H9 (cell line): ENCODE data around the gene CD46. TPM values are rescaled to one million over a fixed set of nuclear protein-coding genes. Genes with fewer than 3 reads are reported as not detected.
A peak's percentile ranks its signal among the peaks of the same experiment; 100 is the strongest.

Source experiments
- DNase-seq: peaks from one replicate; pipeline ENCODE4 v3.0.0-alpha.2; 2017
- H2AFZ ChIP-seq: one replicate; pipeline ENCODE4 v1.6.1; 2013; ENCODE audit warnings: mild to moderate bottlenecking, low read length, control low read depth, moderate library complexity
- H2AK5ac ChIP-seq: 2 replicates; pipeline ENCODE4 v1.6.1; 2013; ENCODE audit warnings: low read length, control low read depth, mixed read lengths; ENCODE audit not compliant: insufficient read length
- H2BK120ac ChIP-seq: one replicate; pipeline ENCODE4 v1.6.1; 2013; ENCODE audit warnings: low read depth, mild to moderate bottlenecking, low read length, control low read depth, inconsistent platforms; ENCODE audit not compliant: poor library complexity, severe bottlenecking
- H2BK12ac ChIP-seq: 2 replicates; pipeline ENCODE4 v1.6.1; 2013; ENCODE audit warnings: low read length, control low read depth, mixed read lengths, low read depth; ENCODE audit not compliant: insufficient read length
- H2BK15ac ChIP-seq: 2 replicates; pipeline ENCODE4 v1.6.1; 2013; ENCODE audit warnings: low read depth, low read length, control low read depth
- H2BK20ac ChIP-seq: one replicate; pipeline ENCODE4 v1.6.1; 2013; ENCODE audit warnings: low read depth, mild to moderate bottlenecking, low read length, control low read depth, inconsistent platforms; ENCODE audit not compliant: poor library complexity, severe bottlenecking
- H2BK5ac ChIP-seq: 2 replicates; pipeline ENCODE4 v1.6.1; 2013; ENCODE audit warnings: low read length, control low read depth, mixed read lengths; ENCODE audit not compliant: insufficient read length
- H3K14ac ChIP-seq: 2 replicates; pipeline ENCODE4 v1.6.1; 2013; ENCODE audit warnings: low read length, control low read depth; ENCODE audit not compliant: insufficient read depth
- H3K18ac ChIP-seq: 2 replicates; pipeline ENCODE4 v1.6.1; 2013; ENCODE audit warnings: low read depth, mild to moderate bottlenecking, mixed read lengths, low read length, control low read depth; ENCODE audit not compliant: insufficient read length
- H3K23ac ChIP-seq: 2 replicates; pipeline ENCODE4 v1.6.1; 2013; ENCODE audit warnings: low read length, control low read depth, mixed read lengths, low read depth; ENCODE audit not compliant: insufficient read length
- H3K23me2 ChIP-seq: 2 replicates; pipeline ENCODE4 v1.6.1; 2013; ENCODE audit warnings: low read depth, mild to moderate bottlenecking, mixed read lengths, low read length, control low read depth; ENCODE audit not compliant: insufficient read length, poor library complexity, severe bottlenecking
- H3K27ac ChIP-seq: 2 replicates; pipeline ENCODE4 v1.5.1; 2013; ENCODE audit warnings: low read length, control low read depth, mixed read lengths, low read depth; ENCODE audit not compliant: insufficient read length
- H3K27me3 ChIP-seq: 2 replicates; pipeline ENCODE4 v1.6.1; 2013; ENCODE audit warnings: low read length, control low read depth, inconsistent platforms; ENCODE audit not compliant: insufficient read depth
- H3K4ac ChIP-seq: 2 replicates; pipeline ENCODE4 v1.6.1; 2013; ENCODE audit warnings: low read depth, mild to moderate bottlenecking, control low read depth, inconsistent platforms, low read length, moderate library complexity
- H3K4me1 ChIP-seq: 2 replicates; pipeline ENCODE4 v1.6.1; 2013; ENCODE audit warnings: low read length, control low read depth, inconsistent platforms; ENCODE audit not compliant: insufficient read depth
- H3K4me2 ChIP-seq: 2 replicates; pipeline ENCODE4 v1.6.1; 2013; ENCODE audit warnings: low read length, control low read depth, mixed read lengths; ENCODE audit not compliant: insufficient read length, insufficient read depth
- H3K56ac ChIP-seq: 2 replicates; pipeline ENCODE4 v1.6.1; 2013; ENCODE audit warnings: low read depth, mild to moderate bottlenecking, mixed read lengths, low read length, control low read depth; ENCODE audit not compliant: insufficient read length
- H3K79me1 ChIP-seq: 2 replicates; pipeline ENCODE4 v1.6.1; 2013; ENCODE audit warnings: low read depth, mild to moderate bottlenecking, moderate library complexity, low read length, control low read depth, inconsistent platforms; ENCODE audit not compliant: insufficient read depth, poor library complexity, severe bottlenecking
- H3K79me2 ChIP-seq: 2 replicates; pipeline ENCODE4 v1.6.1; 2013; ENCODE audit warnings: low read length, control low read depth, inconsistent platforms; ENCODE audit not compliant: insufficient read depth
- H3K9ac ChIP-seq: 2 replicates; pipeline ENCODE4 v1.6.1; 2013; ENCODE audit warnings: low read length, control low read depth, mixed read lengths; ENCODE audit not compliant: insufficient read length; ENCODE audit errors: extremely low read depth
- H3K9me3 ChIP-seq: one replicate; pipeline ENCODE4 v1.6.1; 2013; ENCODE audit warnings: low read depth, low read length, inconsistent platforms; ENCODE audit not compliant: control insufficient read depth
- H3T11ph ChIP-seq: one replicate; pipeline ENCODE4 v1.6.1; 2013; ENCODE audit warnings: mild to moderate bottlenecking, low read length, control low read depth, inconsistent platforms
- H4K20me1 ChIP-seq: one replicate; pipeline ENCODE4 v1.6.1; 2013; ENCODE audit not compliant: control insufficient read depth, insufficient read length, insufficient read depth
- H4K5ac ChIP-seq: 2 replicates; pipeline ENCODE4 v1.6.1; 2013; ENCODE audit warnings: low read depth, mild to moderate bottlenecking, mixed read lengths, low read length, control low read depth; ENCODE audit not compliant: insufficient read length
- H4K8ac ChIP-seq: replicated peaks from 2 replicates; pipeline ENCODE4 v1.6.1; 2013; ENCODE audit warnings: low read length, control low read depth, mixed read lengths, low read depth; ENCODE audit not compliant: insufficient read length
- H4K91ac ChIP-seq: 2 replicates; pipeline ENCODE4 v1.6.1; 2013; ENCODE audit warnings: low read depth, mild to moderate bottlenecking, moderate library complexity, mixed read lengths, low read length, control low read depth; ENCODE audit not compliant: insufficient read length
- H3K27ac Mint-ChIP-seq, 3 experiments: 2 replicates in 2 of 3; 3 replicates in 1 of 3; pipeline ENCODE4 v1.8.0; 2020 to 2021; ENCODE audit warnings: mixed read lengths in 3 of 3, mild to moderate bottlenecking in 1 of 3, moderate library complexity in 1 of 3
- H3K27me3 Mint-ChIP-seq: 2 replicates; pipeline ENCODE4 v1.8.0; 2021; ENCODE audit warnings: low read depth, mild to moderate bottlenecking, moderate library complexity, mixed read lengths
- H3K36me3 Mint-ChIP-seq, 3 experiments: 2 replicates in 2 of 3; 3 replicates in 1 of 3; pipeline ENCODE4 v1.8.0; 2020 to 2021; ENCODE audit warnings: low read depth in 3 of 3, mixed read lengths in 3 of 3; ENCODE audit not compliant: insufficient read depth in 1 of 3
- H3K4me1 Mint-ChIP-seq, 2 experiments: 2 replicates each; pipeline ENCODE4 v1.8.0; 2020; ENCODE audit warnings: mixed read lengths in 2 of 2
- H3K4me3 Mint-ChIP-seq, 2 experiments: 2 replicates in 1 of 2; 3 replicates in 1 of 2; pipeline ENCODE4 v1.8.0; 2020 to 2021; ENCODE audit warnings: mild to moderate bottlenecking in 2 of 2, mixed read lengths in 2 of 2, moderate library complexity in 1 of 2
- H3K9me3 Mint-ChIP-seq, 2 experiments: 2 replicates in 1 of 2; 3 replicates in 1 of 2; pipeline ENCODE4 v1.8.0; 2020; ENCODE audit warnings: mild to moderate bottlenecking in 2 of 2, mixed read lengths in 2 of 2, moderate library complexity in 1 of 2
- WGBS: extraction: QIAGEN DNeasy Blood & Tissue Kit; methylation state at CpG from one replicate; pipeline ENCODE4 v1.1.7; 2013; ENCODE audit warnings: missing lambda C conversion rate, low lambda C conversion rate, mixed read lengths; ENCODE audit not compliant: insufficient read length; ENCODE audit errors: extremely low coverage; 5-methylcytosine and 5-hydroxymethylcytosine counted together
- total RNA-seq: library from RNA; stranded (reverse); gene quantifications from 2 replicates; pipeline ENCODE4 v1.2.1, GENCODE V29; 2021
- TF ChIP-seq, protein P1 (sequence below): fragments of 200-600 bp; sonication (generic); conservative IDR thresholded peaks from 3 replicates; pipeline ENCODE4 v1.8.0; 2021; ENCODE audit warnings: antibody characterized with exemption, mild to moderate bottlenecking

The CD46 gene
- total RNA-seq, 1 experiment from 2014 or later, result 89.2 TPM

DNA sequence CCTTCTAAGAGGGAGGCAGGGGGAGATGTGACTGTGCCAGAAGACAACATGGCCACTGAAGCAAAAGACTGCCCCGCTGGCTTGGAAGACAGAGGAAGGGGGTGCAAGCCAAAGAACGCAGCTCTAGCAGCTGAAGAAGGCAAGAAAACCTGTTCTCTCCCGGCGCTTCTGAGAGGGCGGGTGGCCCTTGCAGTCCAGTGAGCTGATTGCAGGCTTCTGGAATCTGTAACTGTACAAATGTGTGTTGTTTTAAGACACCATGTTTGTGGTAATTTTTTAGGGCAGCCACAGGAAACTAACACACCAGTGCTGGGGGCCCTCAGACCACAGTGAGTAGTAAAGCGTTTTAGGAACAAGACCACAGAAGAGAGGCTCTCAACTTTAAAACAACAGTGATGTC, 47.0 kb downstream of the CD46 start:
- no peaks in the 10 kb centered on the region for H3K27me3 Mint-ChIP-seq

More for the DNA sequence above, 47.0 kb downstream of the CD46 start:
- H4K5ac ChIP-seq, result no peak overlapping the region
- no peak overlapping the region for H3K4ac ChIP-seq
- no peak overlapping the region for H2BK5ac ChIP-seq
- no peak for DNase-seq
- no CpG with 5 or more reads among the region's 6 CpGs for WGBS
- H2BK12ac ChIP-seq, result no peak overlapping the region
- H4K8ac ChIP-seq, result no peak overlapping the region
- no peak overlapping the region for H2AFZ ChIP-seq
- H3K18ac ChIP-seq, result no peak overlapping the region
- Mint-ChIP-seq H3K27ac (peak overlapping the region in 2 of 3 experiments; percentile 28 to 30; a peak in 4 of 7 replicates), H3K36me3 (peaks cover 0 to 10% (median 6%) of the 10 kb centered on the region in 3 experiments; a peak in 4 of 7 replicates), H3K9me3 (no peaks in the 10 kb centered on the region), H3K4me1 (peaks cover 0 to 10% of the 10 kb centered on the region in 2 experiments; a peak in 3 of 4 replicates), H3K4me3 (no peak overlapping the region)
- no peaks in the 10 kb centered on the region for H3K27me3 ChIP-seq
- no peaks in the 10 kb centered on the region for H3K9me3 ChIP-seq
- no peaks in the 10 kb centered on the region for H3K79me2 ChIP-seq
- H3K4me2 ChIP-seq, result no peak overlapping the region
- no peaks in the 10 kb centered on the region for H4K20me1 ChIP-seq
- H3K14ac ChIP-seq, result no peak overlapping the region
- no peak overlapping the region for H2BK15ac ChIP-seq
- H2BK20ac ChIP-seq, result no peak overlapping the region
- no peak overlapping the region for H2BK120ac ChIP-seq
- no peak overlapping the region for H3K9ac ChIP-seq
- H3K23ac ChIP-seq, result no peak overlapping the region
- no peaks in the 10 kb centered on the region for H3K4me1 ChIP-seq
- H2AK5ac ChIP-seq, result no peak overlapping the region
- H3K23me2 ChIP-seq, result no peaks in the 10 kb centered on the region
- H3K27ac ChIP-seq, result no peak overlapping the region
- no peak overlapping the region for H4K91ac ChIP-seq
- H3T11ph ChIP-seq, result no peak overlapping the region
- H3K56ac ChIP-seq, result no peak overlapping the region
- no peaks in the 10 kb centered on the region for H3K79me1 ChIP-seq
- TF ChIP-seq, protein P1, sequence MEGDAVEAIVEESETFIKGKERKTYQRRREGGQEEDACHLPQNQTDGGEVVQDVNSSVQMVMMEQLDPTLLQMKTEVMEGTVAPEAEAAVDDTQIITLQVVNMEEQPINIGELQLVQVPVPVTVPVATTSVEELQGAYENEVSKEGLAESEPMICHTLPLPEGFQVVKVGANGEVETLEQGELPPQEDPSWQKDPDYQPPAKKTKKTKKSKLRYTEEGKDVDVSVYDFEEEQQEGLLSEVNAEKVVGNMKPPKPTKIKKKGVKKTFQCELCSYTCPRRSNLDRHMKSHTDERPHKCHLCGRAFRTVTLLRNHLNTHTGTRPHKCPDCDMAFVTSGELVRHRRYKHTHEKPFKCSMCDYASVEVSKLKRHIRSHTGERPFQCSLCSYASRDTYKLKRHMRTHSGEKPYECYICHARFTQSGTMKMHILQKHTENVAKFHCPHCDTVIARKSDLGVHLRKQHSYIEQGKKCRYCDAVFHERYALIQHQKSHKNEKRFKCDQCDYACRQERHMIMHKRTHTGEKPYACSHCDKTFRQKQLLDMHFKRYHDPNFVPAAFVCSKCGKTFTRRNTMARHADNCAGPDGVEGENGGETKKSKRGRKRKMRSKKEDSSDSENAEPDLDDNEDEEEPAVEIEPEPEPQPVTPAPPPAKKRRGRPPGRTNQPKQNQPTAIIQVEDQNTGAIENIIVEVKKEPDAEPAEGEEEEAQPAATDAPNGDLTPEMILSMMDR, result no peak
